Stimulated activated CD4-positive, alpha-beta T cell treated with anti-CD3 and anti-CD28 coated beads, Interleukin-1b, Interleukin-23, amount 100 ng/mL, for 1 hour (primary cell): ENCODE results near the gene CSNK1G2.

Experiments
- DNase-seq, 2 donors: peaks; one replicate each; pipeline ENCODE4 v3.0.0-alpha.2; 2020; ENCODE audit warnings: low read depth in 2 of 2

Gene CSNK1G2

DNA sequence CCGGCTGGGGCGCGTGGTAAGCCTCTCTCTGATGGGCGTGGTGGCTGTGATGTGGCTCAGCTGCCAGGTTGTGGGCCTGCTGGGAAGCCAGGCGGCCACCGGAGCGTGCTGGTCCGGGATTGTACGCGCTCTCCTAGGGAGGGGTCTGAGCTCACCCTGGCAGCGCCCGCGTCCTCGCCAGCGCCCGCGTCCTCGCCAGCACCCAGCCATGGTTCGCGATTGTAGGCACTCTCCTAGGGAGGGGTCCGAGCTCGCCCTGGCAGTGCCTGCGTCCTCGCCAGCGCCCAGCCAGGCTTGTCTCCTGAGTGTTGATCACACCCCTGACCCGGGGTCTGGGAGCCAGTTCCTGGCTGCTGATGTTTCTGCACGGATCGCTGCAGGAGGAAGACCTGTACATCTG lies 22.0 kb upstream of the CSNK1G2 start:
- DNase-seq = no peak

DNA sequence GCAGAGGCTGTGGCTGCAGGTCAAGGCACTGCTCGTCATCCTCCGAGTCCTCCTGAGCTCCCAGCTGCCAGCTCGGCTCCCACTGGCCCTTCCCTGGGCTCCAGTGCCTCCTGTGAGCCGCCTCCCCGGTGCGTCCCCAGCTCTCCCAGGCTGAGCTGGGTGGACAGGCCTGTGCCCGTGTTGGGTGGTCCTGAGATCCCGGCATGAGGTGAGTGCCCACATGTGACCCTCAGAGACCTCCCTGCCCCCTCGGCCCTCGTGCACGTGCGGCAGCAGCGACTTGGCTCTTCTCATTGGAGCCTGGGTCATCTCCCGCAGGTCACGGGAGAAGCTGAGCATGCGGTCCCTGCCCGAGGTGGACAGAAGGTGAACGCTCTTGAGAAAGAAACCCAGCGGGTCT lies 20.3 kb upstream of the CSNK1G2 start:
- DNase-seq = no peak

DNA sequence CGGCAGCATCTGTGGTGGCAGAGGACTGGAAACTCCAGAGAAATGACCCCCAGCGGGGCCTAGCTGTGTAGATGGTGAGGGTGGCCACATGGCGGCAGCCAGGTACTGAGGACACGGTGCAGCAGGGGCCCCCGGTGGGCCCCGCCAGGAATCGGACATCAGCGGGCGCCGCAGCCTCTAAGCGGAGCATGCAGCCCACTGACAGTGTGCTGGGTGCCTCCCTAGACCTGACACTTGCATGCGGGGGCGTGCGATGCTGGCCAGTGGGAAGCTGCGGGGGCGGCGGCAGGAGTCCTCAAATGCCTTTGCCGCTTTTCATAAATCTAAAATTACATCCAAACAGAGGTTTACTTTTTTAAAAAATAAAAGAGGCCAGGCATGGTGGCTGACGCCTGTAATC lies 19.6 kb upstream of the CSNK1G2 start:
- DNase-seq = no peak

DNA sequence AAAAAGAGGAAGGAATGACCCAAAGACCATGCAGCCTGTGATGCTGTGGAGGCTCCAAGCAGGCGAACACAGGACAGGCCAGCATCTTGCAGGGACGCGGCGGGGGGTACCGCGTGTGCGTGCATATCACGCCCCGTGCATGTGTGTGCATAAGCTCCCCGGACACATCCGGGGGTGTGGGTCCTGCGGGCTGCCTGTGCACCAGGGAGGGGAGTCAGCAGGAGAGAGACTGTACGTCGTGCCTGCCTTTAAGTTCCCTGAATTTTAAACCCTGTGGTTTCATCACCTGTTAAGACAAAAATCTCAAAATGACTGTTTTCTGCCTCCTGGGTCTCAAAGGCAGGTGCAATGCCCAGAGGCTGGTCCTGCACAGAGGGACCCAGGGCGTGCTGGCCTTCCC lies 19.1 kb upstream of the CSNK1G2 start:
- DNase-seq = no peak

DNA sequence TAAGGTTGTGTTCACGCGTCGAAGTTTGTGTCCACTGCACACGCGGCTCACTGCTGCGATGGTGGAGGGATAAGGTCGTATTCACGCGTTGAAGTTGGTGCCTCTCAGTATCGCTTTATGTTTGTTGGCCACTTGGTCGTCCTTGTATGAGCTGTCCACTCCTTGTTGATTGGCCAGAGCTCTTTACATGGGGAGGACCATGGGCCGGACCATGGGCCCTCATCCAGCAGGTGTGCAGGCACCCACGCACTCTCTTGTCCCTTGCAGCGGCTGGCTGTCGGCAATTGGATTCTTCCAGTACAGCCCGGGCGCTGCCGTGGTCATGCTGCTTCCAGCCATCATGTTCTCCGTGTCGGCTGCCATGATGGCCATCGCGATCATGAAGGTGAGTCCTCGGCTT lies 18.2 kb upstream of the CSNK1G2 start:
- no peak for DNase-seq

DNA sequence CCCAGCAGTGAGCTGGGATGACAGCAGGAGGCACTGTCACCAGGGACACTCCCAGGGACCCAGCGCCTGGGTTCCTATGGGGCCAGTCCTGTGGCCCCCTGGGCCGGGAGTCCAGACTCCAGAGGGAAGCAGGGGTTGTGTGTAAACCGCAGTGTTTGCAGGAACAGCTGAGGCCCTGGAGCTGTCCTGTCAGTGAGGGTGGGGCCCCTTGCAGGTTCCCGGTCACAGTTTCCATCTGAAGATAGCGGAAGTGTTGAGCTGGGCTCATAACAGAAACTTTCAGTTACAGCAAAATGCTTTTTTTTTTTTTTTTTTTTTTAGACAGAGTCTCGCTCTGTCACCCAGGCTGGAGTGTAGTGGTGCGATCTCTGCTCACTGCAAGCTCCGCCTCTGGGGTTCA lies 17.7 kb upstream of the CSNK1G2 start:
- no peak for DNase-seq

DNA sequence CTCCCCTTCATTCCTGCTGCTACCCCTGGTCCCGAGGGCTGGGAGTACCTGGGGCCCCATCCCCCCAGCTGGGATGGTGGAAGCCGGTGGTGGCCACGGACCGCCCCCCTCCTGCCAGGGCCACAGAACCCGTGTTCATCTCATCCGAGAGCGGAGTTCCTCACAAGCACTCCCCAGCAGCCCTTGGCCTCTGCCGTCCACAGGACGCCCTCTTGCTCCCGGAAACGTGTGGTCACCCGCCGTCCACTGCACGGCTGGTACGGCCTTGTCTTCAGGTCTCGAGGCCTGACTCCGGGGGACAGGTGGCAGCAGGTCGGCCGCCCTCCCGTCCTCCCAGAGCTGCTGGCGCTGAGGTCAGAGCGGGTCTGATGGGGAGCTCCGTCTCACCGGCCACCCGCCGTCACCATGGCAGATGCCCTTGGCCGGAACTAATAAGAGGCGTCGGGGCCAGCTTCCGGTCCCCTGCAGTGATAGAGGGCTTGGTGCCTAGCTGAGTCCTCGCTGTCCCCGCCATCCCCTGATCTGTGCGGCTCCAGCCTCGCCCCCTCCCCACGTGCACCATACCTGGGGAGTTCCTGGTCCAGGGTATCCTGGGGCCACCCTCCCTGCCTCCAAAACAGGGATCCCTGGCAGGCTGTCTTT lies 16.5 kb upstream of the CSNK1G2 start:
- DNase-seq = no peak

DNA sequence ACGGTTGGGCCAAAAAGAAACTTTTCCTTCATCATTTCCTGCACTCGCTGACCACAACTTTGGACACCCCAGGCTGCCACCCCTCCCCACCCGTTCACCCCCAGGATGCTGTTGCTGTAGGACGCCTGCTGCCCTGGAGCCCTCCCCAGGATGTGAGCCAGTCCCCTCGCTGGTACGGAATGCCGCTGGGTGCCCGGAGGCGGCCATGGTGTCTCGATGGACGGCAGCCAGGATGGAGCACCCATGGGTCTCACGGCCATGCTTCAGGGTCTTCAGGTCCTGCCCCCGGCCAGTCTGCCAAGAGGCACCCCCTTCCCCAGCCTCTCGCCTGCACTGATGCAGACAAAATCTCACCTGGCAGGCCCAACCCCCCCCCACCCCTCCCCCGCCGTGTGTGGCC lies 15.4 kb upstream of the CSNK1G2 start:
- no peak for DNase-seq

DNA sequence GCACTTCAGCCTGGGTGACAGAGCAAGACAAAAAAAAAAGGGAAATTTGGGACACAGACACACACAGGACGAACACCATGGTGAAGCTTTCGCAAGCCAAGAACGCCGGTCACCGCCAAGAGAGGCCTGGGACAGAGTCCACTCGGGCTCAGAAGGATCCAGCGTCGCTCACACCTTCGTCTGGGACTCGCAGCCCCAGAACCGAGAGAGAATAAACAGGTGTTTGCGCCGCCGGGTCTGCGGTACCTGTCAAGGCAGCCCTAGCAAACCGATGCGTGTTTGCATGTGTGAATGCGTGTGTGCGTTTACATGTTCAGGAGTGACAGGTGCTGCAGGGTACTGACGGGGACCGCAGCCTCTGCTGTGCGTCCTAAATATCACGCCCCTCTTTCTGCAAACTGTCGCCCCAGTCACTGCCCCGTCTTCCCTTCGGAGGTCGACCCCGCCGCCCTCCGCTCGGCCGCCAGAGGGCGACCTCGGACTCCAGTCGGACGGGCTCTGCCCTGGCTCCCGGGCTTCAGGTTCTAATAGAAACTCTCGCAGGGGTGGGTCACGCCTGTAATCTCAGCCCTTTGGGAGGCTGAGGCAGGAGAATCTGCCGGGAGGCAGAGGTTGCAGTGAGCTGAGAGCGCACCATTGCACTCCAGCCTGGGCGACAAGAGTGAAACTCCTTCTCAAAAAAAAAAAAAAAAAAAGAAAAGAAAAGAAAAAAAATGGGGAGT lies 11.8 kb upstream of the CSNK1G2 start:
- DNase-seq = peak; percentile 58 to 68

DNA sequence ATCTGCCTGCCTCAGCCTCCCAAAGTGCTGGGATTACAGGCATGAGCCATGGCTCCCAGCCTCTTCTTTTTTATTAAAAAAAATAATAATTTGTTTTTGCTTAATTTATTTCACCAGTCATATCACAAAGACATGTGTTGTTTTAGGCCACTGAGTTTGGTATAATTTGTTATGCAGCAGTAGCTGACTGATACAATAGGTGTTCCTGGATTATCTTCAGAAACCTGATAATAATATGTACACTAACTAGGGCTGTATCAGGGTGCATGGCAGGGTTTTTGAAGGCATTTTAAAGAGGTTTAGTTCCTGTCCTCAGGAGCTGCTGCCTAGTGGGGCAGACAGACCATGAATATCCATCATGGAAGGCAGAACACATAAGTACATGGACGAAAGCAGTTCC lies 9.5 kb upstream of the CSNK1G2 start:
- DNase-seq = no peak

DNA sequence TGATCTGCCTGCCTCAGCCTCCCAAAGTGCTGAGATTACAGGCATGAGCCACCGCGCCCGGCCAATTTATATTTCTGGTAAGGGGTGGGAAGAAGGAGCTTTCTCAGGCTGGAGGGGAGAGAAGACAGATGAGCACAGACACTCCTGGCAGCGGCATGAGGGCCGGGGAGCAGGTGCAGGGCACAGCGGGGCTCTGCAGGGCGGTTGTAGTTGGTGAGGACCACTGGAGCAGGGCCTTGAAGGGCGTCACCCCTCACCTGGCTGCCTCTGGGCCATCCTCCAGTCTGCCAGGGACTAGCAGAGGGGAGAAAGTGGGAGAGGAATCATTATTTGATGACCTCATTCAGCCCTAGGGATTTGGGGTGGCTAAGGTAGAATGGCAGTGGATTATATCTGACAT lies 8.6 kb upstream of the CSNK1G2 start:
- no peak for DNase-seq

DNA sequence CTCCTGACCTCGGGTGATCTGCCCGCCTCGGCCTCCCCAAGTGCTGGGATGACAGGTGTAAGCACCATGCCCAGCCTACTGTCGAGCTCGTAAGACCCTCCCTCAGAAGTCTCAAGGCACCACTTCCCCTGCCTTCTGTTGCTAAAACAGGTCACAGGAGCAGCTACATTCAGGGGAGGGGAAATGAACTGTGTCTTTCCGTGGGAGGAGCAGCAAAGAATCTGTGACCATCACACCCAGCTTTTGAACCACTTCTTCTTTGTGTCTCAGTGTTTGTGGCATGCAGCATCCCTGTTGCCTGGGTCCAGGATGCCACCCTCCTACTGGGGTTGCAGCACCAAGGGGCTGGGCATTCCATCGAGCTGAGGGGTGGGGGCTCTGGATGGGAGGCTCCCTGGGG lies 7.7 kb upstream of the CSNK1G2 start:
- no peak for DNase-seq

DNA sequence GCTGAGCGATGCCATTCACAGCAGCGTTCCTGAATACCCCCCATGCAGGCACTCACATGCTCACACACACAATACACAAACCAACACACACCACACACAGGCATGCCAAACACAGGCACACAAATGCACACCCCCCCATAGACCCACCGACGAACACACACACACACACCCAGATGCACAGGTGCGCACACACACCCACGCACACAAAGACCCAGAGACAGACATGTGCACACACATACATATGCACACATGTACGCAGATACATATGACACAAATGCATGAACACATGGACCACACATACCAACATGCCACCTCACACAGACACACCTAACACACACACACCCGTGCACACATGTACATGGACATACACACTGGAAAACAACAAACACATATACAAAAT lies 7.0 kb upstream of the CSNK1G2 start:
- no peak for DNase-seq

DNA sequence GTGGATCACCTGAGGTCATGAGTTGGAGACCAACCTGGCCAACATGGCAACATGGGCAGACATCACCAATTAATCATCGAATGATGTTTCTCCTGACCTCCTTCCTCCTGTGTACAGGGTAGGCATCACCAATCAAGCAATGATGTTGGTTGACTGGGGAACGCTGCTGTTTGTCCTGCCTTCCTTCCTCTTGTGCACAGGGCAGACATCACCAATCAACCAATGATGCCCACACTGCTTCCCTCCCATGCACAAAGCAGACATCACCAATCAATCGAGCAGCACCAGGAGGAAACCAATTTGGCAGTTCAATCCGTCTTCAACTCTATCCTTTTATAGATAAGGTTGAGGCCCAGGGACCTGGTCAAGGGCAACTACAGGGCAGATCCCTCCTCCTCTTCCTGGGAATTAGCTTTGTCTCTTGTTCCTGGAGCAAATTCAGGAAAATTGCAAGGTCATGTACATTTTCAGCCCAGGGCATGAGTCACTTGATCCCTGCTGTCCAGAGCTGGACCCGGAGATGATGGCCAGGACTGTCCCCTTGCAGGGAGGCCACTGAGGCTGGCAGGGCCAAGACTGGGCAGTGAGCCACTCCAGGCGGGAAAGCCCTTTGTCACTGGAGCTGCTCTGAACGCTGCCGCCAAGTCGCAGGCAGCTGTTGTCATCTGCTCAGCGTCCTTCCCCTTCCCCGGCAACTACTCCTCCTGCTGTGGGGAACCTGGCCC lies 5.3 kb upstream of the CSNK1G2 start:
- DNase-seq = no peak

DNA sequence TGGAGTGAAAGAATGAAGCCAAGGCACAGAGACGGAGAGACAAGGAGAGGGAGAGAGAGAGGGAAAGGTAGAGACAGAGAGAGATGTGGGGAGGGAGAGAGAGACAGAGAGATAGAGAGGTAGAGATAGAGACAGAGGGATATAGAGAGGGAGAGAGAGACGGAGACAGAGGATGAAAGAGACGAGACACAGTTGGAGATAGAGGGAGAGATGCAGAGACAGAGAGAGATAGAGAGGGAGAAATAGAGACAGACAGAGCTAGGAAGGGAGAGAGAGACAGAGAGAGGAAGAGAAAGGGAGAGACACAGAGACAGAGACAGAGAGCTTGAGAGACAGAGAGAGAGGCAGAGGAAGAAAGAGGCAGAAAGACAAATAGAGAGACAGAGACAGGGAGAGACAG lies 4.5 kb upstream of the CSNK1G2 start:
- DNase-seq = no peak

DNA sequence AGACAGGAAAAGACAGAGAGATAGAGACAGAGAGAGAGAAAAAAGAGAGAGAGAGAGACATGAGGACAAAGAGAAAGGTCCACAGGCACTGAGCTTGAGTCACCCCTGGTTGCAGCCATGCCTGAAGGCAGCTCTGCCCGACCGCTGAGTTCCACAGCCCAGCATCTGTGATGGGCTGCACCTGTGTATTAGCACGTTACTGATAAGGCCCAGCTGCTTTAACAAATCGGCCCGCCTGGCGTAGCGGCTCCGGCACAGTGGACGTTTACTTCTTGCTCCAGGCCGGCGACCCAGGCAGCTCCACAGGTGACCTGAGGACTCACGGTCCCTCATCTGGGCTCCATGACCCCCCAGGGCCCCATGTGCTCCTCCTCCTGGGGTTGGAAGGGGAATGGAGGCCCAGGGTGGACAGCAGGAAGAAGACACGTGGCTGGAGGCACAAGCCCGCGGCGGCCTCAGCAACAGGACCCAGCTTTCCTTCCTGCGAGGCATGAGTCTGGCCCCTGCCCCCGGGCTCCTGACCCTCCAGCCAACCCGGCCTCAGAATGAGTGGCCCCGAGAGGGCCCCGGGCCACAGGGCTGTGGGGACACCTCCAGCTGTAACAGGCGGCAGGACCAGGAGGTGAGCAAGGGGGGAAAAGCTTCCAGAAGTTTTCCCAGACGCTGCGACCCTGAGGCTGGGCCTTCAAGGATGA lies 3.9 kb upstream of the CSNK1G2 start:
- DNase-seq = no peak

DNA sequence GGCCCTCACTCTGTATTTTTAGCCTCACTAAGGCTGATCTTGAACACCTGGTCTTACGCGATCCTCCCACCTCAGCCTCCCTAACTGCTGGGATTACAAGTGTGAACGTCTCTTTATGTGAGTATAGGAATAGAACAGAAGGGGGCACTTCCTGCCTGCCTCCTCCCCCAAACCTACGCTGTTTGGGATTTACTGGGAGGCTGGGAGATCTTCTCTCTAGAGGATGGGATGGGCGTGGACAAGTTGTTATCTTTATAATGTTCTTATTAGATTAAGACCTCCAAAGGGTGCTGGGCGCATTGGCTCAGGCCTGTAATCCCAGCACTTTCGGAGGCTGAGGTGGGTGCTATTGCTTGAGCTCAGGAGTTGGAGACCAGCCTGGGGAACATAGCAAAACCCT lies 2.9 kb upstream of the CSNK1G2 start:
- DNase-seq = no peak

DNA sequence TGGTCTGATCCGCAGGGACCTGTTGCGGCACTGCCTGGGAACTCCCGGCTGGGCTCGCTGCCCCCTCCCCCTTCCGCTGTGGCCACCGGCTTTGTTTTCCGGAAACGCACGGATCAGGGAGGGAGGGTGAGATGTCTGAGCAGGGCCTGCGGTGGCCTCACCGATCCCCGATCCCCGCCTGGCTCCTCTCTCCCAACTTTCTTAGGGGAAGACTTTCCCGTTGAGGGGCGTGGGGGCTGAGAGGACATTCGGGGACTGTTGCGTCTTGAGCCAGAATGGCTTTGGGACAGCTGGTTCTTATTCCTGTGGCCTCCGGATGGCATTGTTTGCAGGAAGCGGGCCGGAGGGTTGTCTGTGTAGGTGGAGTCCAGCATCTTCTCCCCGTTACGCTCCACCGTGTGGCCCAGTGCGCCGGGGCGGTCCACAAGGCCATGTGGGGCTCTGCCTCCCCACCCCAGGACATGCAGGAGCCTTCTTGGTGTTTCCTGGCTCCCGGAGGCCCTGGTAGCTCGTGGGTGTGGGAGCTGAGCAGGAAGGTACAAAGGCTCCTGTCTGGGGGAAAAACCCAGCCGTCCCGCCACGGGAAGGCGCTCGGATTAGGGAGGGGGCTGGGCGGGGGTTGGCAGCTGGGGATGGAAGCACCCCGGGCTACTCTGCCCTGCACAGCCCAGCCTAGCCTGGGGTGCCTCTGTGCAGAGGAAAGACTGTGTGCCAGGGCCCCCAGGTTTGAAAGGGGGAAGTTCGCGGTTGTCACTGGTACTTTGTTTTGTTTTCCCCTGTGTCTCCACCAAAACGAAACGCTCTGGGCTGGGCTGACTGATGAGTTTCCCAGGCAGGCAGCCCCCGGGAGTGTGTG lies 1.3 kb downstream of the CSNK1G2 start:
- DNase-seq = peak; percentile 31 to 55

DNA sequence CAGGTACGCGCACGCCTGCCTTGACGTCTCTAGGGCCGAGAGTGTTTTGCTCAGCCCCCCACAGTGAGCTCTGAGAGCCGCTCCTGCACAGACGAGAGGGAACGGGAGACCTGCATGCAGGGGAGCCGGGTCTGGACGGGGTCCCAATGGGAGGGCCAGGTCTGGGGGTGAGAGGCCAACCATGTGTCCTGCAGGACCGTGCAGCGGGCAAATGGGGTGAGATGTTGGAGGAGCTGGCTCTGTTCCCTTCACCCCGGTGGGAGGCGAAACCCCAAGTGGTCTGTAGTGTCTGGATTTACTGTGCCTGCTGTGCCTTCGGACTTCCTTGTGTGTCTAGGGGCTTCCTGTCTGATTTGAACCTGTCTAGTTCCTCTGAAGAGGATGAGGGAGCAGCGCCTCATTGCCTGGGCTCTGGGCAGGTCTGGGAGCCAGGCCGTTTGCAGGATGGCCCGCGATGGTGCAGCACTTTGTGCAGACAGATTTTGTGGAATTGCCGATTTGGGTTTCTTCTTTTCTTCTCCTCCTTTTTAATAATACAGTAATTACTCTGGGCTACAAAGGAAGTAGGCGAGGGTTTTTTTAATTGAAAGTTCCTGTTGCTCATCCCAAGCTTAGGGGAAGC lies 2.1 kb downstream of the CSNK1G2 start:
- DNase-seq = no peak

DNA sequence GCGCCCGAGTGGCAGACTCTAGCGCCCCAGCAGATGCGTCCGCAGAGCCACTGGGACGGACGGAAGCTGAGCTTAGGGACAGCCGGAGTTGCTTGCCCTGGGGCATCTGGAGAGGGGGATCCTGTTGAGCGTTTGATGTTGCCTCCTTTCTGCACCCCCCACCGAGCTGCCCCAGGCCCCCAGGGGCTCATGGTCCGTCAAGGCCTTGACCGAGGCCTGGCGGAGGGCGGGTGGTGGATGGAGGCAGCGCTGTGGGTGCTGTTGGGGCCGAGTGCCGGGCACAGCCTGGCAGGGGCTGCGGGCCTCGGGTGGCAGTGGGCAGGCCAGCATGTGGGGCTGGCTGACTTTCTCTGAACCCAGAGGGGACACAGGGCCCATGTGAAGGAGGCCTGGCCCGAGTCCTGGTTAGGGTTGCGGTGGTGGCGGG lies 2.7 kb downstream of the CSNK1G2 start:
- DNase-seq = no peak
